ENCODE measurements around the gene TNKS2.

TNKS2 gene

GRCh38 chr10:91907914-91908336, 109.7 kb downstream of the TNKS2 start:
- no peak for DNase-seq (ENCODE audit: low spot score)
- Histone ChIP-seq H4K91ac (ENCODE audit: low read depth, low read length, poor library complexity) (peak overlapping the region; percentile 92), H3K36me3 (replicated peaks in 1 of 2; ENCODE audit: control insufficient read depth in 2 of 2, insufficient read depth in 2 of 2, low read length in 2 of 2) (peaks cover 7 to 38% of the 10 kb centered on the region in 2 donors), H3K27me3 (ENCODE audit: control insufficient read depth in 3 of 3, insufficient read depth in 3 of 3, low read depth in 1 of 3, low read length in 3 of 3) (no peaks in the 10 kb centered on the region), H2BK5ac (ENCODE audit: low read length) (peak overlapping the region; percentile 98), H3K79me1 (ENCODE audit: low read depth, low read length) (peaks cover 2% of the 10 kb centered on the region), H2AFZ (ENCODE audit: low read length) (peak overlapping the region; percentile 66), H2BK15ac (ENCODE audit: low read length) (no peak overlapping the region), H3K4me2 (ENCODE audit: insufficient read depth, low read length, poor library complexity, severe bottlenecking) (peak overlapping the region; percentile 75), H3K9me3 (replicated peaks in 1 of 2; ENCODE audit: control insufficient read depth in 2 of 2, insufficient read depth in 1 of 2, low read depth in 1 of 2, low read length in 2 of 2) (peaks cover 3 to 24% of the 10 kb centered on the region in 2 donors), H3K9ac (ENCODE audit: low read depth, low read length, poor library complexity) (peak overlapping the region; percentile 94), H3K23ac (ENCODE audit: low read depth, low read length, poor library complexity) (peak overlapping the region; percentile 98), H2BK120ac (ENCODE audit: low read depth, low read length) (peak overlapping the region; percentile 64), H3K18ac (ENCODE audit: low read length) (peak overlapping the region; percentile 99), H4K8ac (ENCODE audit: low read depth, low read length) (no peak overlapping the region), H2BK12ac (ENCODE audit: low read length) (peak overlapping the region; percentile 30), H3K4me3 (ENCODE audit: low read length in 2 of 2) (peak overlapping the region; percentile 84 to 98), H3K14ac (ENCODE audit: low read length) (peak overlapping the region; percentile 99), H3K4ac (ENCODE audit: low read length) (no peak overlapping the region), H3K27ac (replicated peaks; ENCODE audit: low read length) (peak overlapping the region; percentile 87), H3K4me1 (ENCODE audit: control insufficient read depth in 2 of 2, insufficient read depth in 1 of 2, low read depth in 1 of 2, low read length in 2 of 2) (no peaks in the 10 kb centered on the region), H2AK5ac (ENCODE audit: low read depth, low read length) (peak overlapping the region; percentile 96)
- WGBS, 2 donors (ENCODE audit: extremely low coverage in 2 of 2, insufficient read length in 2 of 2, insufficient replicate concordance in 1 of 2), result no CpG with 5 or more reads among the region's 18 CpGs

GRCh38 chr10:91908337-91909116, 110.3 kb downstream of the TNKS2 start:
- peak overlapping the region; percentile 96 for H2AK5ac ChIP-seq (ENCODE audit: low read depth, low read length)
- peak overlapping the region; percentile 98 for H3K23ac ChIP-seq (ENCODE audit: low read depth, low read length, poor library complexity)
- peaks cover 7 to 38% of the 10 kb centered on the region in 2 donors for H3K36me3 ChIP-seq (replicated peaks in 1 of 2; ENCODE audit: control insufficient read depth in 2 of 2, insufficient read depth in 2 of 2, low read length in 2 of 2)
- peak overlapping the region; percentile 92 for H4K91ac ChIP-seq (ENCODE audit: low read depth, low read length, poor library complexity)
- WGBS, 2 donors (ENCODE audit: extremely low coverage in 2 of 2, insufficient read length in 2 of 2, insufficient replicate concordance in 1 of 2), result no CpG with 5 or more reads among the region's 93 CpGs
- H3K18ac ChIP-seq (ENCODE audit: low read length), result peak overlapping the region; percentile 99
- H3K9ac ChIP-seq (ENCODE audit: low read depth, low read length, poor library complexity), result peak overlapping the region; percentile 94
- peaks cover 2% of the 10 kb centered on the region for H3K79me1 ChIP-seq (ENCODE audit: low read depth, low read length)
- peaks cover 3 to 24% of the 10 kb centered on the region in 2 donors for H3K9me3 ChIP-seq (replicated peaks in 1 of 2; ENCODE audit: control insufficient read depth in 2 of 2, insufficient read depth in 1 of 2, low read depth in 1 of 2, low read length in 2 of 2)
- peak overlapping the region; percentile 66 for H2AFZ ChIP-seq (ENCODE audit: low read length)
- H3K4me3 ChIP-seq (ENCODE audit: low read length in 2 of 2), result peak overlapping the region; percentile 84 to 98
- no peak for DNase-seq (ENCODE audit: low spot score)
- H3K4me2 ChIP-seq (ENCODE audit: insufficient read depth, low read length, poor library complexity, severe bottlenecking), result peak overlapping the region; percentile 75
- H3K14ac ChIP-seq (ENCODE audit: low read length), result peak overlapping the region; percentile 99
- peak overlapping the region; percentile 23 for H3K4ac ChIP-seq (ENCODE audit: low read length)
- peak overlapping the region; percentile 63 for H2BK12ac ChIP-seq (ENCODE audit: low read length)
- no peaks in the 10 kb centered on the region for H3K4me1 ChIP-seq (ENCODE audit: control insufficient read depth in 2 of 2, insufficient read depth in 1 of 2, low read depth in 1 of 2, low read length in 2 of 2)
- H4K8ac ChIP-seq (ENCODE audit: low read depth, low read length), result no peak overlapping the region
- peak overlapping the region; percentile 98 for H2BK5ac ChIP-seq (ENCODE audit: low read length)
- no peaks in the 10 kb centered on the region for H3K27me3 ChIP-seq (ENCODE audit: control insufficient read depth in 3 of 3, insufficient read depth in 3 of 3, low read depth in 1 of 3, low read length in 3 of 3)
- H2BK120ac ChIP-seq (ENCODE audit: low read depth, low read length), result peak overlapping the region; percentile 64
- peak overlapping the region; percentile 75 for H2BK15ac ChIP-seq (ENCODE audit: low read length)
- peak overlapping the region; percentile 87 for H3K27ac ChIP-seq (replicated peaks; ENCODE audit: low read length)

DNA sequence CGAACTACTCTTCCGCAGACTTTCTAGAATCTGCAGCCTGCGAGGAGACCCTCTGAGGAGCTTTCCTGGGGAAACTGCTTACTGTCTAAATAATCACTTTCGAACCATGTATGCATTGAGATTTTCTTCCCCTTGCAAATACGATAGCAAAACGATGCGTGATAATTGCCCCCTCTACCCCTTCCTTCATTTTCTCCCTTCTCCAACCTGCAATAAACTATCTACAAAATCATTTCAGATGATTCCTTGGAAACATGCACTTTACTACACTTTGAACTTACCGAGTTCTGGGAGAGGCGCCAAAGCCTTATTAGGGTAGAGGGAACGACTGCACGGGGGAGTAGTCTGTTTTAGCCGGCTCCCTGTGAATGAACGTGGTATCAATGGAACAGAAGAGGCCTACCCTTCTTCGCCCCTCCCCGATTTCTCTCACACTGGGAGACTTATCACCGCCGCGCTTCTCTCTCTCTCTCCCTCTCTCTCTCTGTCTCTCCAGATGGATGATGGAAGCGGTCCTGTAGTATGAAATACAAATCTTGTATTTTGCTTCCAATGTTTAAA, 111.0 kb downstream of the TNKS2 start, which contains the start of gene FGFBP3:
Gene FGFBP3, minus strand, starts transcription at position 370 of the 561 bp plus-strand sequence. CDS start 517 bp downstream, outside the sequence.
- peaks cover 2% of the 10 kb centered on the region for H3K79me1 ChIP-seq (ENCODE audit: low read depth, low read length)
- H4K91ac ChIP-seq (ENCODE audit: low read depth, low read length, poor library complexity), result no peak within 1 kb of the TSS
- peak within 1 kb of the TSS; percentile 99 for H3K14ac ChIP-seq (ENCODE audit: low read length)
- peak within 1 kb of the TSS; percentile 84 to 98 for H3K4me3 ChIP-seq (ENCODE audit: low read length in 2 of 2)
- H2BK15ac ChIP-seq (ENCODE audit: low read length), result peak within 1 kb of the TSS; percentile 75
- no peaks in the 10 kb centered on the region for H3K27me3 ChIP-seq (ENCODE audit: control insufficient read depth in 3 of 3, insufficient read depth in 3 of 3, low read depth in 1 of 3, low read length in 3 of 3)
- no peak for DNase-seq (ENCODE audit: low spot score)
- H3K18ac ChIP-seq (ENCODE audit: low read length), result peak within 1 kb of the TSS; percentile 99
- peak within 1 kb of the TSS; percentile 98 for H3K23ac ChIP-seq (ENCODE audit: low read depth, low read length, poor library complexity)
- H2BK120ac ChIP-seq (ENCODE audit: low read depth, low read length), result peak within 1 kb of the TSS; percentile 64
- H4K8ac ChIP-seq (ENCODE audit: low read depth, low read length), result no peak within 1 kb of the TSS
- peaks cover 7 to 38% of the 10 kb centered on the region in 2 donors for H3K36me3 ChIP-seq (replicated peaks in 1 of 2; ENCODE audit: control insufficient read depth in 2 of 2, insufficient read depth in 2 of 2, low read length in 2 of 2)
- peak within 1 kb of the TSS; percentile 63 for H2BK12ac ChIP-seq (ENCODE audit: low read length)
- peak within 1 kb of the TSS; percentile 87 for H3K27ac ChIP-seq (replicated peaks; ENCODE audit: low read length)
- H3K4ac ChIP-seq (ENCODE audit: low read length), result peak within 1 kb of the TSS; percentile 23
- peak within 1 kb of the TSS; percentile 98 for H2BK5ac ChIP-seq (ENCODE audit: low read length)
- H2AFZ ChIP-seq (ENCODE audit: low read length), result peak within 1 kb of the TSS; percentile 66
- WGBS, 2 donors (ENCODE audit: extremely low coverage in 2 of 2, insufficient read length in 2 of 2, insufficient replicate concordance in 1 of 2), result no CpG with 5 or more reads among the region's 19 CpGs
- peaks cover 3 to 24% of the 10 kb centered on the region in 2 donors for H3K9me3 ChIP-seq (replicated peaks in 1 of 2; ENCODE audit: control insufficient read depth in 2 of 2, insufficient read depth in 1 of 2, low read depth in 1 of 2, low read length in 2 of 2)
- peak within 1 kb of the TSS; percentile 94 for H3K9ac ChIP-seq (ENCODE audit: low read depth, low read length, poor library complexity)
- peak within 1 kb of the TSS; percentile 96 for H2AK5ac ChIP-seq (ENCODE audit: low read depth, low read length)
- H3K4me2 ChIP-seq (ENCODE audit: insufficient read depth, low read length, poor library complexity, severe bottlenecking), result peak within 1 kb of the TSS; percentile 75
- no peaks in the 10 kb centered on the region for H3K4me1 ChIP-seq (ENCODE audit: control insufficient read depth in 2 of 2, insufficient read depth in 1 of 2, low read depth in 1 of 2, low read length in 2 of 2)

- Histone ChIP-seq H3K9ac (ENCODE audit: low read depth, low read length, poor library complexity) (peak overlapping the region; percentile 44), H2BK5ac (ENCODE audit: low read length) (peak overlapping the region; percentile 66), H3K18ac (ENCODE audit: low read length) (peak overlapping the region; percentile 28), H3K14ac (ENCODE audit: low read length) (no peak overlapping the region), H3K4me3 (ENCODE audit: low read length in 2 of 2) (no peak overlapping the region), H3K4ac (ENCODE audit: low read length) (no peak overlapping the region), H2BK12ac (ENCODE audit: low read length) (no peak overlapping the region), H3K4me2 (ENCODE audit: insufficient read depth, low read length, poor library complexity, severe bottlenecking) (no peak overlapping the region), H4K8ac (ENCODE audit: low read depth, low read length) (no peak overlapping the region), H3K23ac (ENCODE audit: low read depth, low read length, poor library complexity) (no peak overlapping the region), H3K4me1 (ENCODE audit: control insufficient read depth in 2 of 2, insufficient read depth in 1 of 2, low read depth in 1 of 2, low read length in 2 of 2) (no peaks in the 10 kb centered on the region), H3K27me3 (ENCODE audit: control insufficient read depth in 3 of 3, insufficient read depth in 3 of 3, low read depth in 1 of 3, low read length in 3 of 3) (no peaks in the 10 kb centered on the region), H2AK5ac (ENCODE audit: low read depth, low read length) (no peak overlapping the region), H3K36me3 (replicated peaks in 1 of 2; ENCODE audit: control insufficient read depth in 2 of 2, insufficient read depth in 2 of 2, low read length in 2 of 2) (peaks cover 7 to 27% of the 10 kb centered on the region in 2 donors), H3K9me3 (replicated peaks in 1 of 2; ENCODE audit: control insufficient read depth in 2 of 2, insufficient read depth in 1 of 2, low read depth in 1 of 2, low read length in 2 of 2) (peaks cover 3 to 20% of the 10 kb centered on the region in 2 donors), H2BK120ac (ENCODE audit: low read depth, low read length) (no peak overlapping the region), H2AFZ (ENCODE audit: low read length) (no peak overlapping the region), H2BK15ac (ENCODE audit: low read length) (no peak overlapping the region), H4K91ac (ENCODE audit: low read depth, low read length, poor library complexity) (no peak overlapping the region), H3K27ac (replicated peaks; ENCODE audit: low read length) (no peak overlapping the region), H3K79me1 (ENCODE audit: low read depth, low read length) (peaks cover 2% of the 10 kb centered on the region)
- no peak for DNase-seq (ENCODE audit: low spot score)
- WGBS, 2 donors (ENCODE audit: extremely low coverage in 2 of 2, insufficient read length in 2 of 2, insufficient replicate concordance in 1 of 2), result no CpG with 5 or more reads among the region's 4 CpGs
These were observed 112.2 kb downstream of the TNKS2 start for GRCh38 chr10:91910467-91910866.

All from neuronal stem cell (in vitro differentiated cells).